Measurements from ENCODE around the gene FAM187B.

GRCh38 chr19:35253316-35254286 lies 25.1 kb upstream of the FAM187B start:
- TF ChIP-seq POLR2A (IDR thresholded peaks at IDR 0.05) (no peak), POLR2AphosphoS5 (IDR thresholded peaks at IDR 0.05) (no peak)
- TF ChIP-seq, protein P1, sequence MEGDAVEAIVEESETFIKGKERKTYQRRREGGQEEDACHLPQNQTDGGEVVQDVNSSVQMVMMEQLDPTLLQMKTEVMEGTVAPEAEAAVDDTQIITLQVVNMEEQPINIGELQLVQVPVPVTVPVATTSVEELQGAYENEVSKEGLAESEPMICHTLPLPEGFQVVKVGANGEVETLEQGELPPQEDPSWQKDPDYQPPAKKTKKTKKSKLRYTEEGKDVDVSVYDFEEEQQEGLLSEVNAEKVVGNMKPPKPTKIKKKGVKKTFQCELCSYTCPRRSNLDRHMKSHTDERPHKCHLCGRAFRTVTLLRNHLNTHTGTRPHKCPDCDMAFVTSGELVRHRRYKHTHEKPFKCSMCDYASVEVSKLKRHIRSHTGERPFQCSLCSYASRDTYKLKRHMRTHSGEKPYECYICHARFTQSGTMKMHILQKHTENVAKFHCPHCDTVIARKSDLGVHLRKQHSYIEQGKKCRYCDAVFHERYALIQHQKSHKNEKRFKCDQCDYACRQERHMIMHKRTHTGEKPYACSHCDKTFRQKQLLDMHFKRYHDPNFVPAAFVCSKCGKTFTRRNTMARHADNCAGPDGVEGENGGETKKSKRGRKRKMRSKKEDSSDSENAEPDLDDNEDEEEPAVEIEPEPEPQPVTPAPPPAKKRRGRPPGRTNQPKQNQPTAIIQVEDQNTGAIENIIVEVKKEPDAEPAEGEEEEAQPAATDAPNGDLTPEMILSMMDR (IDR thresholded peaks at IDR 0.05): no peak

Data from sigmoid colon (tissue), 4 donors.